HUES6 (cell line): Measurements from ENCODE around the gene PADI1.

Experiments
- H3K27ac ChIP-seq: 2 replicates; pipeline ENCODE4 v1.7.0; 2013; ENCODE audit warnings: low read depth, mild to moderate bottlenecking, low read length, inconsistent platforms
- H3K27me3 ChIP-seq: 2 replicates; pipeline ENCODE4 v1.6.1; 2013; ENCODE audit warnings: low read length; ENCODE audit not compliant: control insufficient read depth, insufficient read depth
- H3K36me3 ChIP-seq: 2 replicates; pipeline ENCODE4 v1.6.1; 2013; ENCODE audit warnings: low read length; ENCODE audit not compliant: control insufficient read depth, insufficient read depth
- H3K4me1 ChIP-seq: 2 replicates; pipeline ENCODE4 v1.6.1; 2013; ENCODE audit warnings: low read length; ENCODE audit not compliant: control insufficient read depth, insufficient read depth
- H3K4me3 ChIP-seq: 2 replicates; pipeline ENCODE4 v1.5.1; 2013; ENCODE audit warnings: low read depth, low read length
- H3K9ac ChIP-seq: one replicate; pipeline ENCODE4 v1.6.1; 2013; ENCODE audit warnings: mild to moderate bottlenecking, low read length
- H3K9me3 ChIP-seq: 2 replicates; pipeline ENCODE4 v1.6.1; 2013; ENCODE audit warnings: low read depth, low read length; ENCODE audit not compliant: control insufficient read depth, insufficient read depth

Gene PADI1

GRCh38 chr1:17165823-17166222 is 39.1 kb upstream of the PADI1 start:
- no peak overlapping the region for H3K9ac ChIP-seq

GRCh38 chr1:17167041-17167785 is 37.7 kb upstream of the PADI1 start:
- no peak overlapping the region for H3K9ac ChIP-seq
- H3K4me3 ChIP-seq, result no peak overlapping the region
- peaks cover 42% of the 10 kb centered on the region for H3K27me3 ChIP-seq
- peaks cover 16% of the 10 kb centered on the region for H3K4me1 ChIP-seq
- no peaks in the 10 kb centered on the region for H3K36me3 ChIP-seq
- no peaks in the 10 kb centered on the region for H3K9me3 ChIP-seq
- no peak overlapping the region for H3K27ac ChIP-seq

More at GRCh38 chr1:17165823-17166222, 39.1 kb upstream of the PADI1 start:
- no peaks in the 10 kb centered on the region for H3K36me3 ChIP-seq
- peaks cover 42% of the 10 kb centered on the region for H3K27me3 ChIP-seq
- peaks cover 20% of the 10 kb centered on the region for H3K4me1 ChIP-seq
- H3K9me3 ChIP-seq, result no peaks in the 10 kb centered on the region
- no peak overlapping the region for H3K27ac ChIP-seq
- no peak overlapping the region for H3K4me3 ChIP-seq

- Histone ChIP-seq H3K27ac (no peak overlapping the region), H3K4me3 (no peak overlapping the region), H3K9me3 (no peaks in the 10 kb centered on the region), H3K4me1 (peaks cover 16% of the 10 kb centered on the region), H3K27me3 (peaks cover 42% of the 10 kb centered on the region), H3K36me3 (no peaks in the 10 kb centered on the region), H3K9ac (no peak overlapping the region)
Observed at GRCh38 chr1:17167786-17168090, 37.2 kb upstream of the PADI1 start.

- H3K4me1 ChIP-seq, result peaks cover 16% of the 10 kb centered on the region
- no peak overlapping the region for H3K27ac ChIP-seq
- H3K27me3 ChIP-seq, result peaks cover 43% of the 10 kb centered on the region
- H3K36me3 ChIP-seq, result no peaks in the 10 kb centered on the region
- no peak overlapping the region for H3K9ac ChIP-seq
- H3K9me3 ChIP-seq, result 0 out of 2 replicates have a peak, but pooled peaks cover under 1% of the 10 kb centered on the region
- no peak overlapping the region for H3K4me3 ChIP-seq
Observed at GRCh38 chr1:17168091-17168876, 36.6 kb upstream of the PADI1 start.

DNA sequence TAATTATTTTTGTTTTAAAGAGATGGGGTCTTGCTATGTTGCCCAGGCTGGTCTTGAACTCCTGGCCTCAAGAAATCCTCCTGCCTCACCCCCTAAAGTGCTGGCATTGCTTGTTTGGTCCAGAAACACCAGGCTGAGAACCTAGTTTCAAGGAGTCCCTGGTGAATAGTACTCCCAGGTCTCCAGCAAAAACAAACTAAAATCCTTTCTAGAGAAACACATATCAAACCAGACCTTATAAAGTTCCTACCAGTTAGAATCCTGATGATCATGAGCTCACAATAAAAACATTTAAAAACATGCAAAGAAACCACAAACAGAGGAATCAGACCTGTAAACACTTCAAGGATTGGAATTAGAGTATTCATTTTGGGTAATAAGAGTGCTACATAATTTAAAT is 34.4 kb upstream of the PADI1 start:
- Histone ChIP-seq H3K27ac (no peak overlapping the region), H3K9me3 (peaks cover 9% of the 10 kb centered on the region; the same call in 1 of the 2 replicates), H3K9ac (no peak overlapping the region), H3K27me3 (peaks cover 26% of the 10 kb centered on the region), H3K4me3 (no peak overlapping the region), H3K4me1 (peaks cover 16% of the 10 kb centered on the region), H3K36me3 (no peaks in the 10 kb centered on the region)

- no peak overlapping the region for H3K9ac ChIP-seq
- peaks cover 9% of the 10 kb centered on the region; the same call in 1 of the 2 replicates for H3K9me3 ChIP-seq
- peaks cover 5% of the 10 kb centered on the region; the same call in 1 of the 2 replicates for H3K27me3 ChIP-seq
- peaks cover 2% of the 10 kb centered on the region; the same call in 1 of the 2 replicates for H3K4me1 ChIP-seq
- H3K36me3 ChIP-seq, result no peaks in the 10 kb centered on the region
- H3K27ac ChIP-seq, result no peak overlapping the region
- H3K4me3 ChIP-seq, result no peak overlapping the region
Observed at GRCh38 chr1:17173217-17173616, 31.7 kb upstream of the PADI1 start.

DNA sequence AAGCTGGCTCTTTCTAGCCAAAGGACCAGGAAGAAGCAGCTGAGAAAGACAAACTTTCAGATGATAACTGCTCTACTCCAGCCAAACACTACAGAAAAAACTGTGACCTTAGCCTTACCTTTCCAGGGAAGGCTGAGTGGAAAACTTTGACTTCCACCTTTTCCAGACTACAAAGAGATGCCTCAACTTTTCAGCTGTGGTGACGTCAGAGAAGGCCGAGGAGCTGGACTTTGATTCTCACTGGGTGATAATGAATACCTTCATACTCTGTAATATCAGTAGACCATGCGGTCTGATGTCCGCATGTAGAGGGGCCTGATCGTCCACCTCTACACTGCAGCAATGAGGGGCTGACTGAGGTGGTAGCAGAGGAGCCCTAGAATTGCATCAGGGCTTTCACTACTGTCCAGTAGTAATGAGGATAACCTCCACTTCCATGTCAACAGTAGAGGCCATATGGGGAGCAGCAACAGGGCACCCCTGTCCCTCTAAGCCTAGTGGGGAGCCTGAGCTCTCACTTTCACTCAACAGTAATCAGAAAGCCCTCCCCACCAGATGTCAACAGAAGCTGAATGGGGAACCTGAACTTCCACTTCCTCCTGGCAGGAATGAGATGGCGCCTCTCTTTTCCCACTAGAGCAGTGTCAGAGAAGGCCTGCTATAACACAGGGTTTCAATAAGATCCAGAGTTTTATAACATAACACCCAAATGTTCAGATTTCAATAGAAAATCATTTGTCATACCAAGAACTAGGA is 28.4 kb upstream of the PADI1 start:
- peaks cover 9% of the 10 kb centered on the region; the same call in 1 of the 2 replicates for H3K9me3 ChIP-seq
- H3K27me3 ChIP-seq, result 0 out of 2 replicates have a peak, but pooled peaks cover 3% of the 10 kb centered on the region
- no peak overlapping the region for H3K9ac ChIP-seq
- no peak overlapping the region for H3K27ac ChIP-seq
- no peak overlapping the region for H3K4me3 ChIP-seq
- no peaks in the 10 kb centered on the region for H3K4me1 ChIP-seq
- no peaks in the 10 kb centered on the region for H3K36me3 ChIP-seq

DNA sequence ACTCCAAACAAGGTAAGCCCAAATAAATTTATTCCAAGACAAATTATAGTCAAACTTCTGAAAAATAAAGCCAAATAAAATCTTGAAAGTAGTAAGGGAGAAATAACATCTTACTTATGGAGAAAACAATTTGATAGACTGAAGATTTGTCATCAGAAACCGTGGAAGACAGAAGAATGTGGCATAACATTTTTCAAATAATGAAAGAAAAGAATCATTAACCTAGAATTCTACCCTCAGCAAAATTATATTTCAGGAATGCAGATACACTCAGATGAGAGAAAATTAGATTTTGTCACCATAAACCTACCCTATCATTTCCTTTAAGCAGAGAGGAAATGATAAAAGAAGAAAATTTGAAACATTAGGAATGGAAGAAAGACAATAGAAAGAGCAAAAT is 27.3 kb upstream of the PADI1 start:
- Histone ChIP-seq H3K4me1 (no peaks in the 10 kb centered on the region), H3K9ac (no peak overlapping the region), H3K4me3 (no peak overlapping the region), H3K9me3 (peaks cover 9% of the 10 kb centered on the region; the same call in 1 of the 2 replicates), H3K36me3 (no peaks in the 10 kb centered on the region), H3K27me3 (0 out of 2 replicates have a peak, but pooled peaks cover 3% of the 10 kb centered on the region), H3K27ac (no peak overlapping the region)

DNA sequence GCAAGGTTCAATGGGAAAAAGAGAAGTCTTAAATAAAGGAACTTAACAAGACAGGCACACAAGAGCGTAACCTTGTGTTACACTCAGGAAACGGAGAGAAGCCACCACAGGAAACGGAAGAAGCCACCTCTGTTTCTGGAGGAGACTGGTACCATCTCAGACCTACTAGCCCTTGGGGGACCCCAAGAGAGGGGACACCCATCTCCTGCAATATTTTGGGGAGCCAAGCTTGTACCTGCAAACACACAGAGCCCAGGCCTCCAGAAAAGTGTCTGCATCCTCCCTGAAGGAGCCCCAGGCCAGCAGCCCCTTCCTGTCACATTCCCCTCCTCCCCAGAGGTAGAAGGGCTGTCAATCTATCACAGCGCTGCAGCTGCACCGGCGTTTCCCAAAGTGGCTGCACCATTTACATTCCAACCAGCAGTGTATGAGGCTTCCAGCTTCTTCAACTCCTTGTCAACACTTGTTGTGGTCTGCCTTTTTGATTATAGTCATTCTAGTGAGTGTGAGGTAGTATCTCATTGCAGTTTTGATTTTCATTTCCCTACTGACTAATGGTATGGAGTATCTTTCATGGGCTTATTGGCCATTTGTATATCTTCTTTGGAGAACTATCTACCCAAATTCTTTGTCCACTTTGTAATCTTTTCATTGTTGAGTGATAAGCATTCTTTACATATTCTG is 23.0 kb upstream of the PADI1 start:
- no peak overlapping the region for H3K9ac ChIP-seq
- no peak overlapping the region for H3K4me3 ChIP-seq
- no peaks in the 10 kb centered on the region for H3K27me3 ChIP-seq
- H3K27ac ChIP-seq, result no peak overlapping the region
- H3K4me1 ChIP-seq, result peaks cover 4% of the 10 kb centered on the region
- H3K9me3 ChIP-seq, result no peaks in the 10 kb centered on the region
- no peaks in the 10 kb centered on the region for H3K36me3 ChIP-seq

GRCh38 chr1:17183388-17184160 is 21.4 kb upstream of the PADI1 start:
- Histone ChIP-seq H3K27me3 (no peaks in the 10 kb centered on the region), H3K27ac (no peak overlapping the region), H3K9me3 (peaks cover 4% of the 10 kb centered on the region), H3K4me1 (peaks cover 8% of the 10 kb centered on the region), H3K9ac (no peak overlapping the region), H3K4me3 (no peak overlapping the region), H3K36me3 (no peaks in the 10 kb centered on the region)
